Endometrial microvascular endothelial cells (primary cell): ENCODE data around the gene SYK. TPM values are rescaled to one million over a fixed set of nuclear protein-coding genes. Genes with fewer than 3 reads are reported as not detected.
"Not testable (repeated sequence)": the region's sequence is repeated elsewhere in the genome, so short reads cannot be mapped to it uniquely, and the experiment has no call there.

Experiments used
- in situ Hi-C: cut with HindIII; loops from 2 replicates; pipeline ENCODE4 v1.10.0; 2017; ENCODE audit warnings: low sequenced_read_pairs, low pct_unique_long_range_greater_than_20kb; ENCODE audit errors: inconsistent ontology term
- total RNA-seq: library from RNA; depleted of rRNA; stranded (reverse); fragments of >200 nt; gene quantifications from one replicate; pipeline ENCODE4 v1.2.3, GENCODE V29; 2015; ENCODE audit errors: inconsistent ontology term

The SYK gene
- total RNA-seq, 1 donor from 2014 or later, result not detected

- in situ Hi-C loops, result not testable (repeated sequence)
These were observed 8.6 kb upstream of the SYK start for GRCh38 chr9:90793024-90793423.

GRCh38 chr9:90793729-90794128 lies 7.9 kb upstream of the SYK start:
- in situ Hi-C loops, result no loop called here

- in situ Hi-C loops, result no loop called here
These were observed 6.5 kb upstream of the SYK start for GRCh38 chr9:90795084-90795483.

GRCh38 chr9:90795871-90796317 lies 5.7 kb upstream of the SYK start:
- in situ Hi-C loops, result no loop called here

GRCh38 chr9:90799271-90799852 lies 2.3 kb upstream of the SYK start:
- in situ Hi-C loops, result no loop called here

- in situ Hi-C loops, result no loop called here
These were observed 329 bp downstream of the SYK start for GRCh38 chr9:90801973-90802322.

- in situ Hi-C loops, result no loop called here
These were observed 867 bp downstream of the SYK start for GRCh38 chr9:90802386-90802985.

- in situ Hi-C loops, result no loop called here
These were observed 2.4 kb downstream of the SYK start for GRCh38 chr9:90803860-90804593.

GRCh38 chr9:90805006-90805996 lies 3.7 kb downstream of the SYK start:
- in situ Hi-C loops, result no loop called here

GRCh38 chr9:90807006-90807405 lies 5.4 kb downstream of the SYK start:
- in situ Hi-C loops, result no loop called here

GRCh38 chr9:90808398-90808797 lies 6.8 kb downstream of the SYK start:
- in situ Hi-C loops, result no loop called here

- in situ Hi-C loops, result no loop called here
These were observed 7.5 kb downstream of the SYK start for GRCh38 chr9:90808890-90809685.

- in situ Hi-C loops, result no loop called here
These were observed 9.1 kb downstream of the SYK start for GRCh38 chr9:90810691-90811090.

GRCh38 chr9:90813046-90813445 lies 11.4 kb downstream of the SYK start:
- in situ Hi-C loops, result no loop called here

- in situ Hi-C loops, result no loop called here
These were observed 11.9 kb downstream of the SYK start for GRCh38 chr9:90813523-90813922.

- in situ Hi-C loops, result no loop called here
These were observed 12.7 kb downstream of the SYK start for GRCh38 chr9:90814355-90814754.

- in situ Hi-C loops, result no loop called here
These were observed 13.7 kb downstream of the SYK start for GRCh38 chr9:90815183-90815943.

GRCh38 chr9:90815944-90816357 lies 14.3 kb downstream of the SYK start:
- in situ Hi-C loops, result no loop called here
